Measurements from ENCODE around the gene CAP2. TPM values are rescaled to one million over a fixed set of nuclear protein-coding genes. Genes with fewer than 3 reads are reported as not detected.

The CAP2 gene
- total RNA-seq, 1 donor from 2014 or later, result 55.3 TPM

DNA sequence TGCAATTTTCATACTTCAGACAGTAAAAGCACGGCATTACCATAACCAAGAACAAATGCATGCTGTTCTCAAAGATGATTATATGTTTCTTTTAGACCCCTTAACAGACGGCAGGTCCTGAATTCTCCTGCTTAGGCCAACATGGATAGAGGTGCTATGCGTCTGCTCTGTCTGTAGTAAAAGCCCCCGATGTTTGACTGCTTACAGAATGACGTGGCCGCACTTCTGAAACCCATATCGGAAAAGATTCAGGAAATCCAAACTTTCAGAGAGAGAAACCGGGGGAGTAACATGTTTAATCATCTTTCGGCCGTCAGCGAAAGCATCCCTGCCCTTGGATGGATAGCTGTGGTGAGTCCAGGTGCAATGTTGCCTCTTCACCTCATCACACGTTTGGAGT is 113.6 kb downstream of the CAP2 start:
- FAIRE-seq (no peak), DNase-seq (ENCODE audit: low read depth) (no peak)
- TF ChIP-seq EZH2 (IDR thresholded peaks at IDR 0.05; ENCODE audit: insufficient read depth, low read length), result no peak
- TF ChIP-seq, protein P1, sequence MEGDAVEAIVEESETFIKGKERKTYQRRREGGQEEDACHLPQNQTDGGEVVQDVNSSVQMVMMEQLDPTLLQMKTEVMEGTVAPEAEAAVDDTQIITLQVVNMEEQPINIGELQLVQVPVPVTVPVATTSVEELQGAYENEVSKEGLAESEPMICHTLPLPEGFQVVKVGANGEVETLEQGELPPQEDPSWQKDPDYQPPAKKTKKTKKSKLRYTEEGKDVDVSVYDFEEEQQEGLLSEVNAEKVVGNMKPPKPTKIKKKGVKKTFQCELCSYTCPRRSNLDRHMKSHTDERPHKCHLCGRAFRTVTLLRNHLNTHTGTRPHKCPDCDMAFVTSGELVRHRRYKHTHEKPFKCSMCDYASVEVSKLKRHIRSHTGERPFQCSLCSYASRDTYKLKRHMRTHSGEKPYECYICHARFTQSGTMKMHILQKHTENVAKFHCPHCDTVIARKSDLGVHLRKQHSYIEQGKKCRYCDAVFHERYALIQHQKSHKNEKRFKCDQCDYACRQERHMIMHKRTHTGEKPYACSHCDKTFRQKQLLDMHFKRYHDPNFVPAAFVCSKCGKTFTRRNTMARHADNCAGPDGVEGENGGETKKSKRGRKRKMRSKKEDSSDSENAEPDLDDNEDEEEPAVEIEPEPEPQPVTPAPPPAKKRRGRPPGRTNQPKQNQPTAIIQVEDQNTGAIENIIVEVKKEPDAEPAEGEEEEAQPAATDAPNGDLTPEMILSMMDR (IDR thresholded peaks at IDR 0.05; ENCODE audit: insufficient read depth, low read depth, low read length), result no peak
- Histone ChIP-seq H3K4me2 (ENCODE audit: low read length) (no peak overlapping the region), H3K9me3 (ENCODE audit: insufficient read depth, low read depth, low read length) (no peaks in the 10 kb centered on the region), H4K20me1 (ENCODE audit: insufficient read depth, low read length) (no peaks in the 10 kb centered on the region), H3K36me3 (ENCODE audit: insufficient read depth, low read length) (peaks cover 3% of the 10 kb centered on the region), H3K4me3 (ENCODE audit: insufficient read depth, low read depth, low read length) (no peak overlapping the region), H3K27ac (ENCODE audit: low read depth, low read length) (no peak overlapping the region), H3K27me3 (ENCODE audit: insufficient read depth, low read length) (no peaks in the 10 kb centered on the region), H3K79me2 (ENCODE audit: insufficient read depth, low read length) (no peaks in the 10 kb centered on the region), H3K4me1 (ENCODE audit: insufficient read depth, low read length) (peaks cover 6% of the 10 kb centered on the region), H3K9ac (ENCODE audit: low read length) (no peak overlapping the region), H2AFZ (ENCODE audit: low read depth, low read length) (no peak overlapping the region)
- Mint-ChIP-seq H3K27ac (ENCODE audit: unreplicated experiment) (no peak overlapping the region), H3K27me3 (ENCODE audit: low read depth, unreplicated experiment) (no peaks in the 10 kb centered on the region), H3K4me3 (ENCODE audit: unreplicated experiment) (no peak overlapping the region), H3K36me3 (ENCODE audit: low read depth, unreplicated experiment) (peaks cover 16% of the 10 kb centered on the region), H3K9me3 (ENCODE audit: unreplicated experiment) (no peaks in the 10 kb centered on the region), H3K4me1 (ENCODE audit: low read depth, unreplicated experiment) (peaks cover 8% of the 10 kb centered on the region)

DNA sequence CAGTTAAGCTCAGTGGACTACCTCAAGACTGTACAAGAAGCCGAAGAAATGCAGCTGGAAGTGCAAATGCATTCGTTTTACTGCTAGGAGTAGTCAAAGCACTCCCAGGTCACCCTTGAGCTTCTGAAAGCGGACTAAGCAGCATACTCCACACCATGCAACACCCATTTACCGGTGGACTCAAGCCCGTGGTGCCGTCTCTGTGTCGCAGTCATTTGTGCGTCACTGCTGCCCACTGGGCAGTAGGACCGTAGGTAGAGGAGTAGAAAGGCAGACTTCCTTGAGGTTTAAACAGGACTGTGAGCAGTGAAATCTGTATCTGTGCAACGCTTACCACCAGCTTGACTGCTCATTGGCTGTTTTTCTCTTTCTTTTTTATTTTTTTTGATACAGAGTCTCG is 117.7 kb downstream of the CAP2 start:
- H3K4me3 ChIP-seq (ENCODE audit: insufficient read depth, low read depth, low read length), result no peak overlapping the region
- no peak overlapping the region for H3K4me2 ChIP-seq (ENCODE audit: low read length)
- H3K36me3 ChIP-seq (ENCODE audit: insufficient read depth, low read length), result peaks cover 3% of the 10 kb centered on the region
- no peak overlapping the region for H3K4me3 Mint-ChIP-seq (ENCODE audit: unreplicated experiment)
- peaks cover 16% of the 10 kb centered on the region for H3K36me3 Mint-ChIP-seq (ENCODE audit: low read depth, unreplicated experiment)
- no peaks in the 10 kb centered on the region for H3K27me3 Mint-ChIP-seq (ENCODE audit: low read depth, unreplicated experiment)
- H3K4me1 ChIP-seq (ENCODE audit: insufficient read depth, low read length), result no peaks in the 10 kb centered on the region
- FAIRE-seq (no peak), DNase-seq (ENCODE audit: low read depth) (no peak)
- no peak overlapping the region for H3K27ac Mint-ChIP-seq (ENCODE audit: unreplicated experiment)
- no peaks in the 10 kb centered on the region for H4K20me1 ChIP-seq (ENCODE audit: insufficient read depth, low read length)
- peaks cover 3% of the 10 kb centered on the region for H3K4me1 Mint-ChIP-seq (ENCODE audit: low read depth, unreplicated experiment)
- H3K79me2 ChIP-seq (ENCODE audit: insufficient read depth, low read length), result no peaks in the 10 kb centered on the region
- H3K9ac ChIP-seq (ENCODE audit: low read length), result no peak overlapping the region
- H2AFZ ChIP-seq (ENCODE audit: low read depth, low read length), result no peak overlapping the region
- H3K27me3 ChIP-seq (ENCODE audit: insufficient read depth, low read length), result no peaks in the 10 kb centered on the region
- no peaks in the 10 kb centered on the region for H3K9me3 Mint-ChIP-seq (ENCODE audit: unreplicated experiment)
- no peak for TF ChIP-seq EZH2 (IDR thresholded peaks at IDR 0.05; ENCODE audit: insufficient read depth, low read length)
- TF ChIP-seq, protein P1 (IDR thresholded peaks at IDR 0.05; ENCODE audit: insufficient read depth, low read depth, low read length), result no peak
- H3K9me3 ChIP-seq (ENCODE audit: insufficient read depth, low read depth, low read length), result no peaks in the 10 kb centered on the region
- H3K27ac ChIP-seq (ENCODE audit: low read depth, low read length), result no peak overlapping the region

DNA sequence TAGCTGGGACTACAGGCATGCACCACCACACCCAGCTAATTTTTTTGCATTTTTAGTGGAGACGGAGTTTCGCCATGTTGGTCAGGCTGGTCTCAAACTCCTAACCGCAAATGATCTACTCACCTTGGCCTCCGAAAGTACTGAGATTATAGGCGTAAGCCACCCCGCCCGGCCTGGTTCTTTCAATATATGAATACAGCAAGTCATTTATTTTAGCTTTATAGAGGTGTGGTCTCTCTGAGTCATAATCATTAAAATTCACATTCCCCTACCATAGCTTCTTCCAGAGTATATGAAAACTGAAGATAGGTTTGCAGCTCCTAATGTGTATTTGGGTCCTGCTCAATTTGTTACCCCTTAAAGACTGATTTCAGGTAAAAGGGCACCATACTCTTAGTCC is 118.2 kb downstream of the CAP2 start:
- FAIRE-seq (no peak), DNase-seq (ENCODE audit: low read depth) (no peak)
- no peak overlapping the region for H3K27ac ChIP-seq (ENCODE audit: low read depth, low read length)
- no peak overlapping the region for H3K4me3 ChIP-seq (ENCODE audit: insufficient read depth, low read depth, low read length)
- H3K27me3 ChIP-seq (ENCODE audit: insufficient read depth, low read length), result no peaks in the 10 kb centered on the region
- no peaks in the 10 kb centered on the region for H3K27me3 Mint-ChIP-seq (ENCODE audit: low read depth, unreplicated experiment)
- H3K9me3 ChIP-seq (ENCODE audit: insufficient read depth, low read depth, low read length), result no peaks in the 10 kb centered on the region
- H3K4me1 Mint-ChIP-seq (ENCODE audit: low read depth, unreplicated experiment), result peaks cover 3% of the 10 kb centered on the region
- no peak overlapping the region for H3K9ac ChIP-seq (ENCODE audit: low read length)
- peaks cover 15% of the 10 kb centered on the region for H3K36me3 Mint-ChIP-seq (ENCODE audit: low read depth, unreplicated experiment)
- no peak overlapping the region for H3K4me3 Mint-ChIP-seq (ENCODE audit: unreplicated experiment)
- peaks cover 3% of the 10 kb centered on the region for H3K36me3 ChIP-seq (ENCODE audit: insufficient read depth, low read length)
- H3K27ac Mint-ChIP-seq (ENCODE audit: unreplicated experiment), result no peak overlapping the region
- TF ChIP-seq, protein P1 (IDR thresholded peaks at IDR 0.05; ENCODE audit: insufficient read depth, low read depth, low read length), result no peak
- no peak for TF ChIP-seq EZH2 (IDR thresholded peaks at IDR 0.05; ENCODE audit: insufficient read depth, low read length)
- no peak overlapping the region for H2AFZ ChIP-seq (ENCODE audit: low read depth, low read length)
- no peaks in the 10 kb centered on the region for H4K20me1 ChIP-seq (ENCODE audit: insufficient read depth, low read length)
- no peaks in the 10 kb centered on the region for H3K4me1 ChIP-seq (ENCODE audit: insufficient read depth, low read length)
- H3K4me2 ChIP-seq (ENCODE audit: low read length), result no peak overlapping the region
- no peaks in the 10 kb centered on the region for H3K79me2 ChIP-seq (ENCODE audit: insufficient read depth, low read length)
- no peaks in the 10 kb centered on the region for H3K9me3 Mint-ChIP-seq (ENCODE audit: unreplicated experiment)
